PC-3 (cell line): Measurements from ENCODE around the gene SP8. TPM values are rescaled to one million over a fixed set of nuclear protein-coding genes. Genes with fewer than 3 reads are reported as not detected.

Experiments used
- ATAC-seq: fragments of 200-7000 bp; cut with Tn5 transposase; 2 replicates; pipeline ENCODE4 v1.9.1; 2020; ENCODE audit warnings: mild to moderate bottlenecking, moderate library complexity
- BruUV-seq: library from RNA; stranded (reverse); fragments of 400-500 nt; replicated peaks from 2 replicates; lab custom pipeline; 2021; lab: Mats Ljungman, UMichigan
- CTCF ChIA-PET: fragments of 300-600 bp; sonication (Branson Sonifier 250); formaldehyde crosslinking; loops from one replicate; lab custom pipeline; 2022; ENCODE audit warnings: antibody characterized with exemption; lab: Charles Lee
- POLR2A ChIA-PET: fragments of 300-600 bp; sonication (Branson Sonifier 250); formaldehyde crosslinking; loops from one replicate; lab custom pipeline; 2022; ENCODE audit warnings: antibody characterized with exemption; ENCODE audit not compliant: unreplicated experiment; lab: Charles Lee
- DNase-seq: peaks from one replicate; pipeline ENCODE4 v3.0.0-alpha.2; 2015
- H2AFZ ChIP-seq: fragments of 300-600 bp; sonication (generic); 2 replicates; pipeline ENCODE4 v1.6.0; 2016; ENCODE audit warnings: antibody characterized with exemption, low read length
- H3F3A ChIP-seq: fragments of 300-600 bp; sonication (generic); one replicate; pipeline ENCODE4 v1.6.0; 2017; ENCODE audit warnings: antibody characterized with exemption, low read length, control low read depth, mild to moderate bottlenecking; ENCODE audit not compliant: unreplicated experiment
- H3K27ac ChIP-seq: fragments of 300-600 bp; sonication (generic); 2 replicates; pipeline ENCODE4 v1.5.1; 2016; ENCODE audit warnings: mild to moderate bottlenecking, low read length
- H3K27me3 ChIP-seq: fragments of 300-600 bp; sonication (generic); 2 replicates; pipeline ENCODE4 v1.6.1; 2016; ENCODE audit warnings: low read length, mixed read lengths
- H3K36me3 ChIP-seq: fragments of 300-600 bp; sonication (generic); 2 replicates; pipeline ENCODE4 v1.6.1; 2016; ENCODE audit warnings: low read depth, mixed run types, low read length, mixed read lengths
- H3K4me1 ChIP-seq: fragments of 300-600 bp; sonication (generic); 2 replicates; pipeline ENCODE4 v1.5.1; 2016; ENCODE audit warnings: low read length; ENCODE audit not compliant: insufficient read depth
- H3K4me2 ChIP-seq: fragments of 300-600 bp; sonication (generic); 2 replicates; pipeline ENCODE4 v1.6.0; 2016; ENCODE audit warnings: low read length
- H3K4me3 ChIP-seq: fragments of 300-600 bp; sonication (generic); 2 replicates; pipeline ENCODE4 v1.5.1; 2016; ENCODE audit warnings: mild to moderate bottlenecking, low read length, mixed read lengths
- H3K79me2 ChIP-seq: fragments of 300-600 bp; sonication (generic); 2 replicates; pipeline ENCODE4 v1.6.1; 2017; ENCODE audit warnings: low read length, mixed read lengths
- H3K9ac ChIP-seq: fragments of 300-600 bp; sonication (generic); 2 replicates; pipeline ENCODE4 v1.6.0; 2016; ENCODE audit warnings: mild to moderate bottlenecking, low read length
- H3K9me2 ChIP-seq: fragments of 300-600 bp; sonication (generic); replicated peaks from 2 replicates; pipeline ENCODE4 v1.6.1; 2016; ENCODE audit warnings: mixed run types, low read length, mixed read lengths
- H3K9me3 ChIP-seq: fragments of 300-600 bp; sonication (generic); 2 replicates; pipeline ENCODE4 v1.6.1; 2016; ENCODE audit warnings: low read length, mixed read lengths
- H4K20me1 ChIP-seq: fragments of 300-600 bp; sonication (generic); 2 replicates; pipeline ENCODE4 v1.6.1; 2016; ENCODE audit warnings: low read length, mixed read lengths
- CTCF ChIP-seq: fragments of 300-600 bp; sonication (generic); conservative IDR thresholded peaks from 2 replicates; pipeline ENCODE4 v1.5.1; 2017; ENCODE audit warnings: antibody characterized with exemption, low read depth, mild to moderate bottlenecking, low read length
- EZH2 ChIP-seq: fragments of 300-600 bp; sonication (generic); IDR thresholded peaks from one replicate; pipeline ENCODE4 v1.6.1; 2017; ENCODE audit warnings: antibody characterized with exemption, mild to moderate bottlenecking, low read length; ENCODE audit not compliant: unreplicated experiment
- EZH2phosphoT487 ChIP-seq: fragments of 300-600 bp; sonication (generic); IDR thresholded peaks from 2 replicates; pipeline ENCODE4 v1.6.1; 2018; ENCODE audit warnings: mild to moderate bottlenecking, antibody characterized with exemption, low read length, borderline replicate concordance
- intact Hi-C: fragments of 100-400 bp; cut with micrococcal nuclease; formaldehyde crosslinking; loops from 2 replicates; pipeline ENCODE4 v1.9.0; 2023
- total RNA-seq: library from RNA; depleted of rRNA; stranded (reverse); fragments of >200 nt; gene quantifications from 2 replicates; pipeline ENCODE4 v1.2.3, GENCODE V29; 2014; rRNA removed

The SP8 gene
- total RNA-seq, 1 experiment from 2014 or later = not detected

- Histone ChIP-seq H3F3A (no peaks in the 10 kb centered on the region), H3K9me2 (no peaks in the 10 kb centered on the region), H3K4me1 (no peaks in the 10 kb centered on the region), H3K9me3 (no peaks in the 10 kb centered on the region), H2AFZ (no peak overlapping the region), H3K4me2 (no peak overlapping the region), H3K79me2 (no peaks in the 10 kb centered on the region), H4K20me1 (no peaks in the 10 kb centered on the region), H3K27ac (no peak overlapping the region), H3K27me3 (peaks cover 55% of the 10 kb centered on the region), H3K4me3 (no peak overlapping the region), H3K36me3 (no peaks in the 10 kb centered on the region), H3K9ac (no peak overlapping the region)
- no peak for TF ChIP-seq EZH2phosphoT487
- no peak for TF ChIP-seq EZH2
- no peak for TF ChIP-seq CTCF
- ATAC-seq = no peak
- no peak for DNase-seq
- BruUV-seq = no TSS peak
- ChIA-PET POLR2A (no interaction called here), CTCF (no interaction called here)
- intact Hi-C loops = no loop called here
Measured at GRCh38 chr7:20735346-20736065, 51.2 kb downstream of the SP8 start.

Other genes with a start within 250 kb of the SP8 start
- not detected in 2 replicates for gene ABCB5, start 171.2 kb downstream of the SP8 start, total RNA-seq